8988T (cell line): ENCODE measurements around the gene PPP3R2.
"Not testable (repeated sequence)": the region's sequence is repeated elsewhere in the genome, so short reads cannot be mapped to it uniquely, and the experiment has no call there.

Source experiments
- DNase-seq: peaks from one replicate; pipeline ENCODE4 v3.0.0; 2011

PPP3R2 gene, protein sequence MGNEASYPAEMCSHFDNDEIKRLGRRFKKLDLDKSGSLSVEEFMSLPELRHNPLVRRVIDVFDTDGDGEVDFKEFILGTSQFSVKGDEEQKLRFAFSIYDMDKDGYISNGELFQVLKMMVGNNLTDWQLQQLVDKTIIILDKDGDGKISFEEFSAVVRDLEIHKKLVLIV

GRCh38 chr9:101594796-101595195, at the start of gene PPP3R2:
Gene PPP3R2, minus strand, starts transcription at chr9:101594969. Its CDS starts 48 bp downstream, at chr9:101594921.
- no peak for DNase-seq

- DNase-seq = no peak
Observed at GRCh38 chr9:101639785-101640665, 45.3 kb upstream of the PPP3R2 start.

- DNase-seq = no peak
Observed at GRCh38 chr9:101639311-101639710, 44.5 kb upstream of the PPP3R2 start.

DNA sequence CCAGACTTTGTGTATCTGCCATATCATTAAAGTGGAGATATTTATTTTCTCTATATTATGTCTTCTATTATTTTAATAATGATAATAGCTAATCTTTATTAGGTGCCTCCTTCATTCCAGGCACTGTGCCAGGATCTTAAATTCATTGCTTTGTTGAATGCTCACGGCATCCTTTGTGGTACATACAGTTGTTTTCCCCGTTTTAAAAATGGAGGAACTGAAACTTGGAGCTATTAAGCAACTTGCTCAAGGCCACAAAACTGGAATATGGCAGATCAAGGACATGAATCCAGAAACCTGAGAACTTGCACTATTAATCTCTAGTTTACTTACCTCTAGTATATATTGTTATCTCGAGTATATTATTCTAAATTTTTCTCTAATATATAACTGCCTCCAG, 41.5 kb upstream of the PPP3R2 start:
- no peak for DNase-seq

- DNase-seq = peak; percentile 15
Observed at GRCh38 chr9:101635473-101635872, 40.7 kb upstream of the PPP3R2 start.

GRCh38 chr9:101634741-101635409, 40.1 kb upstream of the PPP3R2 start:
- no peak for DNase-seq

DNA sequence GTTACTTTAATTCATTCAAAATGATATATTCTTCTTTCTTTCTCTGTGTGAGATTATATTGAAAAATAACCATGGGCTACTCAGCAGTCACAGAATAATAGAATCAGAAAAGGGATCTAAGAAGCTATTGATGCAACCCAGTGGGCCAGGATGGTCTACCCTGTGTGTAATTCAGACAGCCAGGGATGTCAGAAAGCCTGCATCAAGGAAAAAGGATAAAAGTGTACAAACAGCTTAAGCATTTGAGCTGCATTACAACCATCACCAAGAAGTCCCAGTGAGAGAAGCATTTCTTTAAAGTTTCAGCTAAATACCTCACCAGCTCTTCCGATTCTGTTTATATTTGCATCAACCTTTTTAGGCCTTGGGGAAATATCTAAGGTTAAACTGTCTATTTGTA, 37.8 kb upstream of the PPP3R2 start:
- no peak for DNase-seq

GRCh38 chr9:101631892-101632291, 37.1 kb upstream of the PPP3R2 start:
- DNase-seq = no peak

DNA sequence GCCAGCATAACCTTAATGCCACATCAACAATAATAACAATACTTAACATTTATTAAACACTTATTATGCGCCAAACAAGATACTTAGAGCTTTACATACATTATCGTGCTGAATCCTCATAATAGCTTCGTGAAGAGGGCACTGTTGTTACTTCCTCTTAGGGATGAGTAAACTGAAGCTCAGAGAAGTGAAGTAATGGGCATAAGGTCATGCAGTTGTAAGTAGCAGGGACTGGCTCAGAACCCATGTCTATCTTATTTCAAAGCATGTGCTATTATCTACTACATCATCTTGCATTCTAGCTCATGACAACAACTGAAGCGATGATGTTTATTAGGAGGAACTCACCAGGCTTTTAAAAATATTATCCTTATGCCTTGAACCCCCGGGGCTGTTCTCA, 34.9 kb upstream of the PPP3R2 start:
- no peak for DNase-seq

- DNase-seq = no peak
Observed at GRCh38 chr9:101628173-101628572, 33.4 kb upstream of the PPP3R2 start.

DNA sequence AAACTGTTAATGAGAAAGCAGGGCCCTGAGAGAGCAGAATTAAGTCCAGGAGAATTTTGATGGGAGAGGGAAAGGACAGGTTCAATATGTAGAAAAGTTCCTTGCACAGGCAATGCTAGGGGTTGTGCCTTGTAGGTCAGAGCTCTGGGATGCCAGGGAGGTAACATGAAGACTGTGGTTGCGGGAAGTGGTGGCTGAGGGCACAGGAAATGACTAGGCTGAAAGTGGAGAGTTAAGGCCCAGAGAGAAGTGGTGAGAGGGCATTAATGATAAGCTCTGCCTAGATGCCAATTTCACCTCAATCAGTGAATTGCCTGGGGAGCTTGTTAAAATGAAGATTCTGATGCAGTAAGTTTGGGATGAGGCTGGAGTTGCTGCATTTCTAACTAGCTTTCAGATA, 31.5 kb upstream of the PPP3R2 start:
- no peak for DNase-seq

- DNase-seq = no peak
Observed at GRCh38 chr9:101625876-101626275, 31.1 kb upstream of the PPP3R2 start.

GRCh38 chr9:101620452-101620851, 25.7 kb upstream of the PPP3R2 start:
- no peak for DNase-seq

- no peak for DNase-seq
Observed at GRCh38 chr9:101618698-101619097, 23.9 kb upstream of the PPP3R2 start.

GRCh38 chr9:101605547-101605946, 10.8 kb upstream of the PPP3R2 start:
- no peak for DNase-seq

DNA sequence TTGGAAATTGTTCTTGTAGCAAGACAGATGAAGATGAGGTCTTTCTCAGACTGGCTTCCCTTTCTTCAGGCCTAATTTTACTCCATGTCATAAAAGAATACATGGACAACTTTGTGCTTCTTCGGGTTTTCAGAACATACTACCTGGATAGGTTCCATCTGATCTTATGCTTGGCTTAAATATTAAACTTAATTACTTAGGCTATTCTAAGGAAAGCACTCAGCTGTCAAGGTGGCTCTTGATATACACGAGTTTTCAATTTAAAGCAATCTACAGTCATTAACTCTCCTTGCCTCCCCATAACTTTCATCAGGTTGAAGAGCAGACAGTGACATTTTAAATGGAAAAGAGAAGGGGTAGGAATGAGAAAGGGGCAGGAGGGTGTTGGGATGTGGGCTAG, 9.5 kb upstream of the PPP3R2 start:
- no peak for DNase-seq

GRCh38 chr9:101601904-101602765, 7.4 kb upstream of the PPP3R2 start:
- DNase-seq = no peak

- DNase-seq = no peak
Observed at GRCh38 chr9:101593345-101593744, 1.4 kb downstream of the PPP3R2 start.

DNA sequence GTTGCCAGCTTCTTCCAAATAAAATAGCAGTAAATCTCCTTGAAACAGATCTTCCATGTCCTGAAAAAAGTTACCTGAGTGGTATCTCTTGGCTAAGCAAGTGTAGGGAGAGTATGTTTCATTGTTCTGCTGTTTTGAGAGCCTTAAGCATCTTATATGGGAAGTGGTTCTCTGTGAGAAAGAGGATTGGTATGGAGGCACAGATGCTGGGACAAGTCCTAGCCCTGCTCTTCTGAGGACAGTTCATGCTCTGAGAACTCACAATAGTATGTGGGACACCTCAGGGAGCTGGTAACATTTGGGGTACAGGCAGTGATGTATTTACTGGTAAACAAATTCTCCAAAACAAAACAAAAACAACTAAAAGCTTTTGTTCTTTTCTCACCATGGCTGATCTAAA, 2.0 kb downstream of the PPP3R2 start:
- DNase-seq = no peak

GRCh38 chr9:101591787-101592446, 2.9 kb downstream of the PPP3R2 start:
- no peak for DNase-seq

DNA sequence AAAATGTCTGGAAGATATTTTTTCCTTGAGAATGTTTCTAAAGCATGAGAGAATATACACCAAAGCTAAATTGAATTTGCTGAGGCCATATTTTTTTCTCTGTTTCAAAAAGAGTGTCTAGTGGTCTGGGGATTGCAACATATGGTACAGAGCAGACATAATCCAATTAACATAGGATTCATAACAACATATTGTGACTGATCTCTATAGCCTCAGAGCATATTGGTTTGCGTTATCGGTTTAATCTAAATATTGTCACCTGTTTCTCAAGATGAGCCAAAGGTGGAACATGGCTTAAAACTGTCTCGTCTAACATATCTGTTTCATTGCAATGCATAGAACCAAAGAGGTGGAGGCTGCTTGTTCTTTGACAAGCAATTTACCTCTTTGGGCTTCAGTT, 3.9 kb downstream of the PPP3R2 start:
- no peak for DNase-seq

GRCh38 chr9:101590074-101590473, 4.7 kb downstream of the PPP3R2 start:
- DNase-seq = not testable (repeated sequence)
